ENCODE measurements around the gene STX2. TPM values are rescaled to one million over a fixed set of nuclear protein-coding genes. Genes with fewer than 3 reads are reported as not detected.
A peak's percentile ranks its signal among the peaks of the same experiment; 100 is the strongest.

The STX2 gene
- total and polyA plus RNA-seq, 10 of the 15 experiments (the other 5 are each of a cell fraction or from before 2014, with no cell fraction given) = 6.0 to 22.2 (median 10.0) TPM

- in situ Hi-C loops (cut with MboI) (no loop called here), intact Hi-C loops (cut with micrococcal nuclease; ENCODE audit: unreplicated experiment) (no loop called here)
- H4K20me1 ChIP-seq (ENCODE audit: control insufficient read depth, insufficient read depth) = peaks cover 3% of the 10 kb centered on the region; the same call in 1 of the 2 replicates
- no peak for TF ChIP-seq FOXK2 (IDR thresholded peaks at IDR 0.05)
- no peak for TF ChIP-seq TCF3 (IDR thresholded peaks at IDR 0.05; ENCODE audit: borderline replicate concordance, insufficient read depth, low read depth, low read length)
- no peak for TF ChIP-seq SPI1 (IDR thresholded peaks at IDR 0.05; ENCODE audit: borderline replicate concordance, insufficient read depth, low read depth, low read length)
- TF ChIP-seq ATF7 (IDR thresholded peaks at IDR 0.05; ENCODE audit: low read depth) = peak; percentile 72
- no peak for TF ChIP-seq ESRRA (IDR thresholded peaks at IDR 0.05; ENCODE audit: low read length)
- TF ChIP-seq DPF2 (IDR thresholded peaks at IDR 0.05) = no peak
- 0 out of 2 replicates have a peak, but pooled peaks have one; percentile 18 for TF ChIP-seq SMAD5 (IDR thresholded peaks at IDR 0.05; ENCODE audit: low read depth)
- no peak for TF ChIP-seq MAX (IDR thresholded peaks at IDR 0.05; ENCODE audit: low read depth, low read length)
- 0 out of 2 replicates have a peak, but pooled peaks have one; percentile 11 for TF ChIP-seq CREM (IDR thresholded peaks at IDR 0.05; ENCODE audit: low read depth)
- TF ChIP-seq PML (IDR thresholded peaks at IDR 0.05; ENCODE audit: low read length) = 0 out of 2 replicates have a peak, but pooled peaks have one; percentile 14
- ChIA-PET RAD21 (ENCODE audit: unreplicated experiment) (interaction anchor here (0.9 kb wide), 1 partner anchor 103 kb away, joined by 3 read pairs; no protein-coding TSS in a partner anchor), CTCF (interaction anchor here (0.7 to 1.6 kb wide), 5 partner anchors 8 to 215 kb away, joined by 3 to 6 read pairs (median 3); no protein-coding TSS in a partner anchor), POLR2A (interaction anchor here (0.7 kb wide), 2 partner anchors 109 to 226 kb away, joined by 3 read pairs; no protein-coding TSS in a partner anchor), SMC1A (ENCODE audit: uncharacterized antibody, unreplicated experiment) (interaction anchor here (1.0 to 2.0 kb wide), 4 partner anchors 76 to 226 kb away, joined by 3 to 4 read pairs (median 4); partner anchors contain the start of gene ADGRD1)
- no peak overlapping the region for H3K4me3 ChIP-seq
- DNase-seq (ENCODE audit: low read depth, low spot score) (no peak), ATAC-seq (no peak), FAIRE-seq (no peak)
- H3K79me2 ChIP-seq (ENCODE audit: control insufficient read depth, insufficient read depth, low read length) = peaks cover 43% of the 10 kb centered on the region
- H3K9me3 ChIP-seq (replicated peaks; ENCODE audit: control insufficient read depth, insufficient read depth, low read length) = no peaks in the 10 kb centered on the region
- H3K4me1 ChIP-seq (ENCODE audit: control insufficient read depth, insufficient read depth, low read length) = peaks cover 36% of the 10 kb centered on the region
- H3K4me2 ChIP-seq (ENCODE audit: control insufficient read depth, insufficient read depth) = 0 out of 2 replicates have a peak overlapping the region, but pooled peaks have one; percentile 61
- H3K9ac ChIP-seq (ENCODE audit: control insufficient read depth, insufficient read depth, low read length) = no peak overlapping the region
- no peak overlapping the region for H2AFZ ChIP-seq (ENCODE audit: control insufficient read depth, low read depth, low read length)
- no TSS peak for BruUV-seq (replicated peaks)
- H3K27ac ChIP-seq (ENCODE audit: control insufficient read depth, insufficient read depth) = no peak overlapping the region
- 51% methylated on average over 3 of the region's 3 CpGs for WGBS (ENCODE audit: insufficient coverage, insufficient replicate concordance, low lambda C conversion rate, missing lambda C conversion rate)
- H3K36me3 ChIP-seq (ENCODE audit: control insufficient read depth in 2 of 2, insufficient read depth in 2 of 2, low read length in 1 of 2) = peaks cover 6 to 34% of the 10 kb centered on the region in 2 experiments
- no peaks in the 10 kb centered on the region for H3K27me3 ChIP-seq (replicated peaks in 1 of 2; ENCODE audit: control insufficient read depth in 2 of 2, insufficient read depth in 2 of 2, low read length in 1 of 2)
Measured at GRCh38 chr12:130877333-130877732, 38.3 kb upstream of the STX2 start.

Measured in GM12878 (cell line).